Measurements from ENCODE around the gene HOXA4.

Gene HOXA4

GRCh38 chr7:27118580-27118979, 12.0 kb downstream of the HOXA4 start:
- no peaks in the 10 kb centered on the region for H3K9me3 Mint-ChIP-seq

DNA sequence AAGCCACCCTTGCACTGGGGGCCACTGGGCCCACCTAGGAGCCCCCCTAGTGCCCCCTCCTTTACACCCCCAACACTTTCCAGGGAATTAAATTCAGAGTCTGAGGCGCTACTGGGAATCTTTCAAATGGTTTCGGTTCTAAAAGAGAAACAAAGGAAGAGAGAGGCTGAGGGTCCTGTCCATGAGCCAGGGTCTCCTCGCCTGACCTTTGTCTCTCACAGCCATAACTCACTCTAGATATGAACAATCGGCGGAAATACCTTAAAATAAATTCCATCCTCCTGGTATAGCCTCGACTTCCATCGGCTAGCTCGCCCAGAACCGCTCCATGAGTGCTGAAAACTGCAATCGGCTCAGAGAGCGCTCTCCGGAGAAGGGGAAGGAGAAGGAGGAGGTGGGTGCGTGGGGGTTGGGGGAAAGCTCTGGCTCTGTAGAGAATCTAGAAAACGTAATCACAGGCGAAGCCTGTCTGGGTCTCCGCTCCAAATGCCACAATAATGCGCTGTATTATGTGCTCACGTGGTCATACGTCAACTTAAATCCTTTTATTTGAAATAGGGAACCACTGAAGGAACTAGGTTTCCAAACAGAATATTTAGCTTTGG, 12.6 kb downstream of the HOXA4 start:
- Mint-ChIP-seq H3K4me3 (no peak overlapping the region), H3K27ac (no peak overlapping the region), H3K36me3 (no peaks in the 10 kb centered on the region), H3K27me3 (peaks cover 8% of the 10 kb centered on the region), H3K9me3 (no peaks in the 10 kb centered on the region), H3K4me1 (no peaks in the 10 kb centered on the region)
- CTCF ChIA-PET = interaction anchor here (1.4 kb wide), 1 partner anchor 43 kb away, joined by 4 read pairs; no protein-coding TSS in a partner anchor
- no peak for DNase-seq

More at GRCh38 chr7:27118580-27118979, 12.0 kb downstream of the HOXA4 start:
- Mint-ChIP-seq H3K36me3 (no peaks in the 10 kb centered on the region), H3K4me1 (no peaks in the 10 kb centered on the region), H3K27me3 (peaks cover 12% of the 10 kb centered on the region), H3K4me3 (no peak overlapping the region), H3K27ac (no peak overlapping the region)
- no peak for DNase-seq
- CTCF ChIA-PET = interaction anchor here (1.4 kb wide), 1 partner anchor 43 kb away, joined by 4 read pairs; no protein-coding TSS in a partner anchor

GRCh38 chr7:27116962-27117886, 13.3 kb downstream of the HOXA4 start:
- Mint-ChIP-seq H3K27ac (no peak overlapping the region), H3K4me1 (no peaks in the 10 kb centered on the region), H3K27me3 (peaks cover 8% of the 10 kb centered on the region), H3K36me3 (no peaks in the 10 kb centered on the region), H3K4me3 (no peak overlapping the region), H3K9me3 (no peaks in the 10 kb centered on the region)
- DNase-seq = no peak
- CTCF ChIA-PET = interaction anchor here (1.4 kb wide), 1 partner anchor 44 kb away, joined by 4 read pairs; no protein-coding TSS in a partner anchor

- DNase-seq = no peak
- CTCF ChIA-PET = no interaction called here
- no peak overlapping the region for H3K27ac Mint-ChIP-seq
Measured at GRCh38 chr7:27116031-27116961, 14.3 kb downstream of the HOXA4 start.

DNA sequence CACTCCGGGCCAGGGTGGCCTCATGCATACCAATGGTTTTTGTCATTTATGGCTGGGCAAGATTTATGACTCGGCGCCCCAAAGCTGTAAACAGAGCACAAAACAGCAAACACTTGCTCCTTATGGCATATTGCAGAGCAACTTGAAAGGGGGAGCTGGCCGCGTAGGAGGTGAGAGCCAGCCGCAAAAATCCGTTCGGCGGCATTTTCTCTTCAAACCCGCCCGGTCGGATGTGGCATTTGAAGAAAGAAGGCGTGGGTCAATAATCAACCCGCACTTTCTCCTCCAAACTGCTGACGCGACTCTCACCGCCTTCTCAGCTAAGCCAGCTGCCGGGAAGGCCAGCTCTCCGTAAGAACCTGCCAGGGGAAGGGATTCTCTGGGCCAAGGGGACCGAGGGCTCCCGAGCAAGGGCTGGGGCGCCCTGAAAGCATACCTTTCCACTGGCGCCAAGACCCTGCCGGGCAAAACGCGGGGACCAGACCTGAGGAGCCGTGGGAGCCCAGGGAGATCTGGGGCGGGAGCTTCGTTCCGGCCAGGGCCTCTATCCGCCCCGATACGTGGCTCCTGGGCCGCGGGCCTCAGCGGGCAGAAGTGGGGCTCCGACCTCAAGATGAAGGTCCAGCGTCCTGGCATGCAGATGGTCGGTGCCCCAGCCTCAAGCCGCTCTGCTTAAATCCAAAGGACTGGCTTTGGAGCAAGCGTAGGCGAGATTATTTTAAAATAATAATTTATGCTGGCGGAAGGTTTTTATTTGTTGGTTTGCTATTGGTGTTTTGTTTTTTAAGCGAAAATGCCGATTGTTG, 15.1 kb downstream of the HOXA4 start:
- CTCF ChIA-PET = no interaction called here
- DNase-seq = no peak
- no peaks in the 10 kb centered on the region for H3K9me3 Mint-ChIP-seq
- H3K4me1 Mint-ChIP-seq = no peaks in the 10 kb centered on the region
- H3K36me3 Mint-ChIP-seq = no peaks in the 10 kb centered on the region
- H3K27ac Mint-ChIP-seq = no peak overlapping the region
- no peak overlapping the region for H3K4me3 Mint-ChIP-seq
- H3K27me3 Mint-ChIP-seq = peaks cover 14% of the 10 kb centered on the region

More at GRCh38 chr7:27116031-27116961, 14.3 kb downstream of the HOXA4 start:
- Mint-ChIP-seq H3K4me3 (no peak overlapping the region), H3K4me1 (no peaks in the 10 kb centered on the region), H3K36me3 (no peaks in the 10 kb centered on the region), H3K27me3 (peaks cover 8% of the 10 kb centered on the region), H3K9me3 (no peaks in the 10 kb centered on the region)

DNA sequence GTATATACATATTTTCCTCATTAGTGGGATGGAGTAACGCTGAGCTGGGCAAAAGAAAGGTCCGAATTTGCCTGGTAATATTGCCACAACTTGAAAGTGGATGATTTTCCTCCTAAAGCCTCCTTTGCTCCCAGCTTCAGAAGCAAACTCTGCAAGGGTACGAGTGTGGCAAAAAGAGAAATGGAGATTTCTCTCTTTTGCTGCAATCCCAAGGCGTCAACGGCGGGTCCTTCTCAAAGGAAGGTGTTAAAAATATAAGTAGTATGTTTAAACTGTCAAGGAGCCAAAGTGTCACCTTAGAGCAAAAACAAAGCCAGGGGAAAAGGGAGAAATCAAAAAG, 15.7 kb downstream of the HOXA4 start:
- no peaks in the 10 kb centered on the region for H3K9me3 Mint-ChIP-seq
- H3K27ac Mint-ChIP-seq = no peak overlapping the region
- DNase-seq = no peak
- H3K4me3 Mint-ChIP-seq = no peak overlapping the region
- CTCF ChIA-PET = no interaction called here
- peaks cover 14% of the 10 kb centered on the region for H3K27me3 Mint-ChIP-seq
- H3K4me1 Mint-ChIP-seq = no peaks in the 10 kb centered on the region
- H3K36me3 Mint-ChIP-seq = no peaks in the 10 kb centered on the region

DNA sequence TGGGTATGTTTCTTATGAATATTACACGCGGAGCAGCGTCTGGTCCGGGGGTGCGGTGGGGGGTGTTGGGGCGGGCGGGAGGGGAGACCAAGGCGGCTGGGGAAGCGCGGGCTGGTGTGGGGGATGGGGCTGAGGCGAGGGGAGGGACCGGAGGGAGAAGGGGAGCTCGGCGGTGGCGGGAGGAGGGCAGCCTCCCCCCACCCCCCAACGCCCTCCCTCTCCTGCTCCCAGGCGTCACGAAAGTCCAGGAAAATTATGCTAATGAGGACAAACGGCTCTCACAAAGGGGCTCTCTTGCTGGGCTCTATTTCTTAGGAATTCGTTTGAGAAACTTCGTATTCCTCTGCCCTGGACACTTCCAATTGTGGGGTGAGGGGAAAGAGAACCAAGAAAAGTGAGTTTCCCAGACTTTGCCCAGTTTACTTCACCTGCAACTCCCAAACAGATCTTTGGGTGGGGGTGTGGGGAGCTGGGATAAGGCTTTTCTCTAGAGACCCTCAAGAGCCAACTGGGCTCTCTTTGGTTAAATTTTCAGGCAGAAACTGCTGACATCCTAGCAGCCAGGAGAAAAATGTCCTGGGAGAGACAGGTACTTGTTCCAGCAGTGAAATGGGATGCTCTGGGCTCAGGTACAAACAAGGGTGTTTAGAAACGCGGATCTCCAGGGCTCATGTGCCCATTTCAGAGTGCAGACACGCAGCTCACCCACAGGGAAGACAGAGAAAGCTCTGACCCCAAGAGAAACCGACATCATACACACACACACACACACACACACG, 16.4 kb downstream of the HOXA4 start:
- CTCF ChIA-PET = no interaction called here

GRCh38 chr7:27112955-27113949, 17.3 kb downstream of the HOXA4 start:
- DNase-seq = no peak
- Mint-ChIP-seq H3K27me3 (peaks cover 14% of the 10 kb centered on the region), H3K4me3 (no peak overlapping the region), H3K4me1 (no peaks in the 10 kb centered on the region), H3K27ac (no peak overlapping the region), H3K36me3 (no peaks in the 10 kb centered on the region), H3K9me3 (no peaks in the 10 kb centered on the region)
- CTCF ChIA-PET = no interaction called here

More for the DNA sequence above, 16.4 kb downstream of the HOXA4 start:
- Mint-ChIP-seq H3K27me3 (peaks cover 14% of the 10 kb centered on the region), H3K9me3 (no peaks in the 10 kb centered on the region), H3K36me3 (no peaks in the 10 kb centered on the region), H3K27ac (no peak overlapping the region), H3K4me1 (no peaks in the 10 kb centered on the region), H3K4me3 (no peak overlapping the region)
- no peak for DNase-seq

DNA sequence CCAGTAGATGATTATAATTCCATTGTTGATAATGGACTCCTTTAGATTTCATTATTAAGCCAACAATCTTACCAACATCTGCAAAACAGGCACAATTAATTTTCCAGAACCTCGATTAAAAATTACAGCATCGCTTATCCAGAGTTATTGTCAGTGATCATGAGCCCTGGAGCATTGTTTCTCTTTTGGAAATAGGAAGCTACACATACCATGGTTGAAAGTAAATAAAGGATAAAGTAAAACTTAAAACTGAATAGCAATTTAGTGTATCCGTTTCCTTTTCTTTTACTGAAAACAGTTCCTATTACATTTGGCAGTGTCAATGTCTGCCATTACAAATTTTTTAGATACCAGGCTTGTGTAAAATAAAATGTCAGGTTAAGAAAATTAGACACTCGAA, 18.2 kb downstream of the HOXA4 start:
- CTCF ChIA-PET = no interaction called here
- no peak for DNase-seq
- H3K27ac Mint-ChIP-seq = no peak overlapping the region
- no peaks in the 10 kb centered on the region for H3K9me3 Mint-ChIP-seq
- H3K4me1 Mint-ChIP-seq = no peaks in the 10 kb centered on the region
- peaks cover 14% of the 10 kb centered on the region for H3K27me3 Mint-ChIP-seq
- H3K4me3 Mint-ChIP-seq = no peak overlapping the region
- no peaks in the 10 kb centered on the region for H3K36me3 Mint-ChIP-seq

GRCh38 chr7:27111751-27112277, 18.7 kb downstream of the HOXA4 start:
- H3K36me3 Mint-ChIP-seq = no peaks in the 10 kb centered on the region
- no peak overlapping the region for H3K4me3 Mint-ChIP-seq
- H3K4me1 Mint-ChIP-seq = no peaks in the 10 kb centered on the region
- CTCF ChIA-PET = no interaction called here
- DNase-seq = no peak
- H3K27me3 Mint-ChIP-seq = peaks cover 14% of the 10 kb centered on the region
- H3K27ac Mint-ChIP-seq = no peak overlapping the region
- no peaks in the 10 kb centered on the region for H3K9me3 Mint-ChIP-seq

GRCh38 chr7:27111042-27111750, 19.4 kb downstream of the HOXA4 start:
- Mint-ChIP-seq H3K27ac (no peak overlapping the region), H3K4me1 (no peaks in the 10 kb centered on the region), H3K27me3 (peaks cover 17% of the 10 kb centered on the region), H3K4me3 (no peak overlapping the region), H3K36me3 (no peaks in the 10 kb centered on the region), H3K9me3 (no peaks in the 10 kb centered on the region)
- CTCF ChIA-PET = no interaction called here
- DNase-seq = no peak
